Measurements from ENCODE around the gene MAP1LC3C. TPM values are rescaled to one million over a fixed set of nuclear protein-coding genes. Genes with fewer than 3 reads are reported as not detected.

The MAP1LC3C gene
- total and polyA plus RNA-seq, 9 of the 15 experiments (the other 6 are each of a cell fraction or from before 2014, with no cell fraction given), result not detected

Other genes with a start within 250 kb of the MAP1LC3C start
- 79.6 and 95.1 TPM in 2 replicates for gene EXO1, start 150.9 kb downstream of the MAP1LC3C start, total RNA-seq (2014; rRNA removed)
- gene EXO1, start 150.9 kb downstream of the MAP1LC3C start, total RNA-seq (2014; rRNA removed; fragmentation: Illumina TruSeq; extraction: Trizol), result 125 and 135 TPM in 2 replicates
- 101 and 108 TPM in 2 replicates for gene EXO1, start 150.9 kb downstream of the MAP1LC3C start, total RNA-seq (2015; rRNA removed; fragmentation: Illumina TruSeq; extraction: Trizol)
- 101 and 107 TPM in 2 replicates for gene EXO1, start 150.9 kb downstream of the MAP1LC3C start, total RNA-seq (2021)
- 54.6 and 65.9 TPM in 2 replicates for gene EXO1, start 150.9 kb downstream of the MAP1LC3C start, polyA plus RNA-seq (2011; rRNA removed)
- gene EXO1, start 150.9 kb downstream of the MAP1LC3C start, polyA plus RNA-seq (2014; fragmentation: Illumina TruSeq; extraction: Trizol), result 105 and 116 TPM in 2 replicates
- 10 to 100 TPM; 36.0 to 83.9 TPM for gene EXO1, start 150.9 kb downstream of the MAP1LC3C start, polyA plus RNA-seq (2014; fragmentation: Nextera tagmentation; extraction: Ambion mirVana)
- 69.5 and 71.9 TPM in 2 replicates for gene EXO1, start 150.9 kb downstream of the MAP1LC3C start, polyA plus RNA-seq (2014; rRNA removed)
- not detected in 2 replicates for gene BECN2, start 41.3 kb downstream of the MAP1LC3C start, total RNA-seq (2014; rRNA removed)
- not detected in 2 replicates for gene BECN2, start 41.3 kb downstream of the MAP1LC3C start, total RNA-seq (2014; rRNA removed; fragmentation: Illumina TruSeq; extraction: Trizol)
- gene BECN2, start 41.3 kb downstream of the MAP1LC3C start, total RNA-seq (2015; rRNA removed; fragmentation: Illumina TruSeq; extraction: Trizol), result not detected in 2 replicates
- gene BECN2, start 41.3 kb downstream of the MAP1LC3C start, total RNA-seq (2021), result not detected in 2 replicates
- not detected in 2 replicates for gene BECN2, start 41.3 kb downstream of the MAP1LC3C start, polyA plus RNA-seq (2011; rRNA removed)
- gene BECN2, start 41.3 kb downstream of the MAP1LC3C start, polyA plus RNA-seq (2014; fragmentation: Illumina TruSeq; extraction: Trizol), result not detected in 2 replicates
- gene BECN2, start 41.3 kb downstream of the MAP1LC3C start, polyA plus RNA-seq (2014; fragmentation: Nextera tagmentation; extraction: Ambion mirVana), result not detected
- not detected in 2 replicates for gene BECN2, start 41.3 kb downstream of the MAP1LC3C start, polyA plus RNA-seq (2014; rRNA removed)